MM.1S (cell line): ENCODE results near the gene C1orf21.

Experiments
- DNase-seq: peaks from one replicate; pipeline ENCODE4 v3.0.0-alpha.2; 2015
- H2AFZ ChIP-seq: fragments of 300-600 bp; sonication (generic); 2 replicates; pipeline ENCODE4 v1.6.0; 2016; ENCODE audit warnings: antibody characterized with exemption, low read length
- H3F3A ChIP-seq: fragments of 300-600 bp; sonication (generic); 2 replicates; pipeline ENCODE4 v1.6.1; 2016; ENCODE audit warnings: mild to moderate bottlenecking, antibody characterized with exemption, low read length, moderate library complexity, mixed read lengths; ENCODE audit not compliant: insufficient read depth
- H3K27ac ChIP-seq: fragments of 300-600 bp; sonication (generic); 2 replicates; pipeline ENCODE4 v1.5.1; 2016; ENCODE audit warnings: mild to moderate bottlenecking, low read length
- H3K27me3 ChIP-seq: fragments of 300-600 bp; sonication (generic); replicated peaks from 2 replicates; pipeline ENCODE4 v1.6.0; 2016; ENCODE audit warnings: low read length; ENCODE audit not compliant: insufficient read depth
- H3K36me3 ChIP-seq: fragments of 300-600 bp; sonication (generic); replicated peaks from 2 replicates; pipeline ENCODE4 v1.6.1; 2016; ENCODE audit warnings: mild to moderate bottlenecking, low read length, mixed read lengths; ENCODE audit not compliant: insufficient read depth
- H3K4me1 ChIP-seq: fragments of 300-600 bp; sonication (generic); 2 replicates; pipeline ENCODE4 v1.6.1; 2016; ENCODE audit warnings: low read length, mixed read lengths
- H3K4me2 ChIP-seq: fragments of 300-600 bp; sonication (generic); 2 replicates; pipeline ENCODE4 v1.6.0; 2016; ENCODE audit warnings: low read depth, low read length
- H3K4me3 ChIP-seq: fragments of 300-600 bp; sonication (generic); 2 replicates; pipeline ENCODE4 v1.5.1; 2016; ENCODE audit warnings: low read length, mixed read lengths
- H3K79me2 ChIP-seq: fragments of 300-600 bp; sonication (generic); 2 replicates; pipeline ENCODE4 v1.6.1; 2016; ENCODE audit warnings: mixed run types, low read length, mixed read lengths
- H3K9ac ChIP-seq: fragments of 300-600 bp; sonication (generic); 2 replicates; pipeline ENCODE4 v1.6.1; 2016; ENCODE audit warnings: low read length, mixed read lengths
- H3K9me2 ChIP-seq: fragments of 300-600 bp; sonication (generic); replicated peaks from 2 replicates; pipeline ENCODE4 v1.6.1; 2016; ENCODE audit warnings: mild to moderate bottlenecking, low read length, mixed read lengths; ENCODE audit not compliant: insufficient read depth
- H3K9me3 ChIP-seq: fragments of 300-600 bp; sonication (generic); replicated peaks from 2 replicates; pipeline ENCODE4 v1.6.1; 2016; ENCODE audit warnings: mild to moderate bottlenecking, low read length, mixed read lengths; ENCODE audit not compliant: insufficient read depth
- H4K20me1 ChIP-seq: fragments of 300-600 bp; sonication (generic); 2 replicates; pipeline ENCODE4 v1.6.1; 2016; ENCODE audit warnings: mild to moderate bottlenecking, low read length, moderate library complexity, mixed read lengths; ENCODE audit not compliant: insufficient read depth
- EZH2 ChIP-seq: fragments of 300-600 bp; sonication (generic); optimal IDR thresholded peaks from 2 replicates; pipeline ENCODE3; 2017; ENCODE audit warnings: low read depth, mild to moderate bottlenecking, antibody characterized with exemption, low read length, mixed read lengths
- EZH2phosphoT487 ChIP-seq: fragments of 300-600 bp; sonication (generic); IDR thresholded peaks from 2 replicates; pipeline ENCODE4 v1.6.1; 2018; ENCODE audit warnings: antibody characterized with exemption, low read length
- TF ChIP-seq, protein P1 (sequence below): fragments of 300-600 bp; sonication (generic); IDR thresholded peaks from 2 replicates; pipeline ENCODE4 v1.5.1; 2016; ENCODE audit warnings: antibody characterized with exemption, low read length, mixed read lengths

The C1orf21 gene

DNA sequence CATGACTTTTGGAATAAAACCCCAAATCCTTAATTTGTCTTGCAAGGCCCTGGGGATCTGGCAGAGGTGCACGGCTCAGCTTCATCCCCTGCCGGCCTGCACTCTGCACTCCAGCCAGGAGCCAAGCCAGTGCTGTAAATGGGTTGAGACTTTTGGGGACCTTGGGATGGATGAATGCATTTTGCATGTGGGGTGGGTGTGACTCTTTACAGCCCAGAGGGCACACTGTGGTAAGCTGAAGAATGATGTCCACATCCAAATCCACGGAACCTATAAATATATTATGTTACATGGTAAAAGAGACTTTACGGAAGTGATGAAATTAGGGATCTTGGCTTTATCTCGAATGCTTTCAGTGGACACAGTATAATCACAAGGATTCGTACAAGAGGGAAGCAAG is 190.0 kb downstream of the C1orf21 start:
- H3K4me2 ChIP-seq: no peak overlapping the region
- TF ChIP-seq, protein P1, sequence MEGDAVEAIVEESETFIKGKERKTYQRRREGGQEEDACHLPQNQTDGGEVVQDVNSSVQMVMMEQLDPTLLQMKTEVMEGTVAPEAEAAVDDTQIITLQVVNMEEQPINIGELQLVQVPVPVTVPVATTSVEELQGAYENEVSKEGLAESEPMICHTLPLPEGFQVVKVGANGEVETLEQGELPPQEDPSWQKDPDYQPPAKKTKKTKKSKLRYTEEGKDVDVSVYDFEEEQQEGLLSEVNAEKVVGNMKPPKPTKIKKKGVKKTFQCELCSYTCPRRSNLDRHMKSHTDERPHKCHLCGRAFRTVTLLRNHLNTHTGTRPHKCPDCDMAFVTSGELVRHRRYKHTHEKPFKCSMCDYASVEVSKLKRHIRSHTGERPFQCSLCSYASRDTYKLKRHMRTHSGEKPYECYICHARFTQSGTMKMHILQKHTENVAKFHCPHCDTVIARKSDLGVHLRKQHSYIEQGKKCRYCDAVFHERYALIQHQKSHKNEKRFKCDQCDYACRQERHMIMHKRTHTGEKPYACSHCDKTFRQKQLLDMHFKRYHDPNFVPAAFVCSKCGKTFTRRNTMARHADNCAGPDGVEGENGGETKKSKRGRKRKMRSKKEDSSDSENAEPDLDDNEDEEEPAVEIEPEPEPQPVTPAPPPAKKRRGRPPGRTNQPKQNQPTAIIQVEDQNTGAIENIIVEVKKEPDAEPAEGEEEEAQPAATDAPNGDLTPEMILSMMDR: no peak
- TF ChIP-seq EZH2phosphoT487: no peak
- TF ChIP-seq EZH2: no peak
- H3F3A ChIP-seq: no peaks in the 10 kb centered on the region
- no peak overlapping the region for H3K27ac ChIP-seq
- H2AFZ ChIP-seq: no peak overlapping the region
- no peak overlapping the region for H3K4me3 ChIP-seq
- no peaks in the 10 kb centered on the region for H3K4me1 ChIP-seq
- H3K36me3 ChIP-seq: no peaks in the 10 kb centered on the region
- no peaks in the 10 kb centered on the region for H3K9me3 ChIP-seq
- no peaks in the 10 kb centered on the region for H4K20me1 ChIP-seq
- DNase-seq: no peak
- no peaks in the 10 kb centered on the region for H3K79me2 ChIP-seq
- H3K27me3 ChIP-seq: no peaks in the 10 kb centered on the region
- no peaks in the 10 kb centered on the region for H3K9me2 ChIP-seq
- H3K9ac ChIP-seq: no peak overlapping the region

DNA sequence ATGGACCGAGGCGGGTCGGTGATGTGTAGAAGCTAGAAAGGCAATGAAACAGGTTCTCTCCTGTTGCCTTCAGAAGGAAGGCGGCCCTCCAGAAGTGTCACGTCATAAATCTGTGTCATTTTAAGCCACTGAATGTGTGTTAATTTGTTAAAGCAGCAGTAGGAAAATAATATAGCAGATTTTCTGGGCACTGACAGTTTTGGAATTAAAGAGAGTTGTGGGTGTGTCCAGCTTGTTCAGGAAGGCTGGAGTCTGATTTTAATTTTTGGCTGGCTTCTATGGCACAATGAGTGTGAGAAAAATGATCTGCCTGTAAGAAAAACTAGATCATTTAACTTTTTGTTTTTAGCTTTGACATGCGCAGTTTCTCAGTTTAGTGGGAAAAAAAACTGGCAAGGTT is 190.5 kb downstream of the C1orf21 start:
- Histone ChIP-seq H4K20me1 (no peaks in the 10 kb centered on the region), H3K4me1 (no peaks in the 10 kb centered on the region), H3K27ac (no peak overlapping the region), H3K9me2 (no peaks in the 10 kb centered on the region), H3K79me2 (no peaks in the 10 kb centered on the region), H3F3A (no peaks in the 10 kb centered on the region), H2AFZ (no peak overlapping the region), H3K4me3 (no peak overlapping the region), H3K9ac (no peak overlapping the region), H3K4me2 (no peak overlapping the region), H3K9me3 (no peaks in the 10 kb centered on the region), H3K27me3 (no peaks in the 10 kb centered on the region), H3K36me3 (no peaks in the 10 kb centered on the region)
- DNase-seq: no peak
- TF ChIP-seq EZH2phosphoT487 (no peak), EZH2 (no peak)
- TF ChIP-seq, protein P1: no peak

DNA sequence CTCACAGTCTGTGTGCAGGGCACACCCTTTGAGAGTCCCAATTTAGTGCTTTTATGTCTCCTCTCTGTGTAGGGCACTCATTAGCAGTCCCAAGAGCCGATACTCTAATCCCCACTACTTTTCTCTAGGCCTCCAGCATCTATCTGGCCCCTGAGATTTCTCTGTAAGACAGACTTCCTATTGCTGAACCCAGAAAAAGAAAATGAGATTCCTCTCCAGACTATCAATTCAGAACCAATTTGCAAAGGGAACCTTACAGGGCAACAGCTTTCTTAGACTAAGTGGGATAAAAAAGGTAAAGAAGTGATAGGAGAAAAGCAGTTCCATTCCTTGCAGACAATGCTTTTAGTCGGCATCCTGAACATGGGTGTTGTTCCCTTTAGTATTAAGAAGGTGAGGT is 195.6 kb downstream of the C1orf21 start:
- Histone ChIP-seq H3K36me3 (no peaks in the 10 kb centered on the region), H3K9ac (no peak overlapping the region), H3F3A (no peaks in the 10 kb centered on the region), H3K27me3 (no peaks in the 10 kb centered on the region), H3K4me2 (no peak overlapping the region), H3K9me2 (no peaks in the 10 kb centered on the region), H3K27ac (no peak overlapping the region), H4K20me1 (no peaks in the 10 kb centered on the region), H3K4me1 (no peaks in the 10 kb centered on the region), H2AFZ (no peak overlapping the region), H3K9me3 (no peaks in the 10 kb centered on the region), H3K4me3 (no peak overlapping the region), H3K79me2 (no peaks in the 10 kb centered on the region)
- TF ChIP-seq, protein P1: no peak
- TF ChIP-seq EZH2phosphoT487: no peak
- TF ChIP-seq EZH2: no peak
- DNase-seq: no peak
